Mesothelial cell of epicardium (in vitro differentiated cells): ENCODE data around the gene BCAR1. TPM values are rescaled to one million over a fixed set of nuclear protein-coding genes. Genes with fewer than 3 reads are reported as not detected.

Experiments used
- DNase-seq, 2 experiments: peaks; one replicate each; pipeline ENCODE4 v3.0.0; 2021; ENCODE audit warnings: low spot score in 2 of 2; ENCODE audit not compliant: unreplicated experiment in 2 of 2
- H3K27ac Mint-ChIP-seq: 2 replicates; pipeline ENCODE4 v1.8.0; 2021; ENCODE audit warnings: mixed read lengths
- H3K27me3 Mint-ChIP-seq: 2 replicates; pipeline ENCODE4 v1.8.0; 2021; ENCODE audit warnings: low read depth, mixed read lengths
- H3K36me3 Mint-ChIP-seq: 2 replicates; pipeline ENCODE4 v1.8.0; 2021; ENCODE audit warnings: mixed read lengths
- H3K4me1 Mint-ChIP-seq: 2 replicates; pipeline ENCODE4 v1.8.0; 2021; ENCODE audit warnings: mixed read lengths
- H3K4me3 Mint-ChIP-seq: 2 replicates; pipeline ENCODE4 v1.8.0; 2021; ENCODE audit warnings: mild to moderate bottlenecking, moderate library complexity, mixed read lengths
- H3K9me3 Mint-ChIP-seq: 2 replicates; pipeline ENCODE4 v1.8.0; 2021; ENCODE audit warnings: mixed read lengths
- CTCF ChIP-seq: fragments of 200-600 bp; sonication (generic); IDR thresholded peaks from one replicate; pipeline ENCODE4 v1.5.0; 2021; ENCODE audit warnings: antibody characterized with exemption; ENCODE audit not compliant: unreplicated experiment
- total RNA-seq: library from RNA; stranded (reverse); gene quantifications from 3 replicates; pipeline ENCODE4 v1.2.1, GENCODE V29; 2021

Gene BCAR1
- total RNA-seq, 1 donor from 2014 or later, result 95.9 TPM

GRCh38 chr16:75261590-75262078, 10.2 kb upstream of the BCAR1 start:
- Mint-ChIP-seq H3K27ac (no peak overlapping the region), H3K27me3 (no peaks in the 10 kb centered on the region), H3K4me1 (peaks cover 63% of the 10 kb centered on the region), H3K9me3 (no peaks in the 10 kb centered on the region), H3K4me3 (no peak overlapping the region), H3K36me3 (no peaks in the 10 kb centered on the region)
- DNase-seq, result no peak
- TF ChIP-seq CTCF, result no peak

- TF ChIP-seq CTCF, result no peak
- Mint-ChIP-seq H3K27ac (peak overlapping the region; percentile 67), H3K4me1 (peaks cover 65% of the 10 kb centered on the region), H3K4me3 (no peak overlapping the region), H3K36me3 (no peaks in the 10 kb centered on the region), H3K27me3 (no peaks in the 10 kb centered on the region), H3K9me3 (no peaks in the 10 kb centered on the region)
- DNase-seq, result no peak
Measured at GRCh38 chr16:75260851-75261589, 9.6 kb upstream of the BCAR1 start.

- Mint-ChIP-seq H3K27ac (peak overlapping the region; percentile 50), H3K9me3 (no peaks in the 10 kb centered on the region), H3K4me1 (peaks cover 76% of the 10 kb centered on the region), H3K36me3 (no peaks in the 10 kb centered on the region), H3K4me3 (no peak overlapping the region), H3K27me3 (no peaks in the 10 kb centered on the region)
- no peak for TF ChIP-seq CTCF
- DNase-seq, result no peak
Measured at GRCh38 chr16:75258807-75259141, 7.3 kb upstream of the BCAR1 start.

GRCh38 chr16:75257886-75258806, 6.7 kb upstream of the BCAR1 start:
- no peak for DNase-seq
- Mint-ChIP-seq H3K4me3 (peak overlapping the region; percentile 37), H3K36me3 (no peaks in the 10 kb centered on the region), H3K27ac (peak overlapping the region; percentile 92), H3K27me3 (no peaks in the 10 kb centered on the region), H3K9me3 (no peaks in the 10 kb centered on the region), H3K4me1 (peaks cover 77% of the 10 kb centered on the region)
- TF ChIP-seq CTCF, result no peak

- Mint-ChIP-seq H3K36me3 (no peaks in the 10 kb centered on the region), H3K27ac (peak overlapping the region; percentile 94), H3K4me3 (peak overlapping the region; percentile 6), H3K27me3 (no peaks in the 10 kb centered on the region), H3K4me1 (peaks cover 77% of the 10 kb centered on the region), H3K9me3 (no peaks in the 10 kb centered on the region)
- DNase-seq, result no peak
- TF ChIP-seq CTCF, result no peak
Measured at GRCh38 chr16:75256696-75257343, 5.4 kb upstream of the BCAR1 start.
